GM18499 (cell line): ENCODE measurements around the gene EPS8L1.
"Not testable (repeated sequence)": the region's sequence is repeated elsewhere in the genome, so short reads cannot be mapped to it uniquely, and the experiment has no call there.

Experiments used
- ATAC-seq: cut with Tn5 transposase; IDR thresholded peaks from one replicate; pipeline ENCODE4 v1.9.1; 2021; ENCODE audit warnings: moderate number of reproducible peaks; ENCODE audit not compliant: insufficient read depth, unreplicated experiment

The EPS8L1 gene

GRCh38 chr19:55075371-55075998 lies at the start of gene EPS8L1:
Gene EPS8L1, plus strand, starts transcription at chr19:55075869. Its CDS starts 576 bp downstream, at chr19:55076445.
- ATAC-seq: no peak

GRCh38 chr19:55027140-55027471 lies 48.6 kb upstream of the EPS8L1 start:
- ATAC-seq: not testable (repeated sequence)

- ATAC-seq: no peak
These were observed 48.0 kb upstream of the EPS8L1 start for GRCh38 chr19:55027472-55028337.

GRCh38 chr19:55028757-55029156 lies 46.9 kb upstream of the EPS8L1 start:
- ATAC-seq: no peak

GRCh38 chr19:55031178-55031577 lies 44.5 kb upstream of the EPS8L1 start:
- no peak for ATAC-seq

- no peak for ATAC-seq
These were observed 43.4 kb upstream of the EPS8L1 start for GRCh38 chr19:55032170-55032800.

GRCh38 chr19:55032976-55033643 lies 42.6 kb upstream of the EPS8L1 start:
- ATAC-seq: not testable (repeated sequence)

- ATAC-seq: no peak
These were observed 40.9 kb upstream of the EPS8L1 start for GRCh38 chr19:55034751-55035150.

GRCh38 chr19:55036058-55036457 lies 39.6 kb upstream of the EPS8L1 start:
- ATAC-seq: no peak

- not testable (repeated sequence) for ATAC-seq
These were observed 38.1 kb upstream of the EPS8L1 start for GRCh38 chr19:55037603-55038002.

GRCh38 chr19:55040654-55041053 lies 35.0 kb upstream of the EPS8L1 start:
- ATAC-seq: not testable (repeated sequence)

- no peak for ATAC-seq
These were observed 34.4 kb upstream of the EPS8L1 start for GRCh38 chr19:55041244-55041626.

GRCh38 chr19:55041627-55042343 lies 33.9 kb upstream of the EPS8L1 start:
- no peak for ATAC-seq

- no peak for ATAC-seq
These were observed 33.4 kb upstream of the EPS8L1 start for GRCh38 chr19:55042344-55042678.

- no peak for ATAC-seq
These were observed 33.0 kb upstream of the EPS8L1 start for GRCh38 chr19:55042688-55043087.

- no peak for ATAC-seq
These were observed 31.4 kb upstream of the EPS8L1 start for GRCh38 chr19:55044286-55044685.

GRCh38 chr19:55044771-55045716 lies 30.6 kb upstream of the EPS8L1 start:
- no peak for ATAC-seq

- no peak for ATAC-seq
These were observed 28.6 kb upstream of the EPS8L1 start for GRCh38 chr19:55046975-55047622.

- ATAC-seq: no peak
These were observed 27.7 kb upstream of the EPS8L1 start for GRCh38 chr19:55047951-55048350.
